HG02763 (cell line): Measurements from ENCODE around the gene CALN1.

Source experiments
- ATAC-seq: cut with Tn5 transposase; IDR thresholded peaks from one replicate; pipeline ENCODE4 v1.9.1; 2021; ENCODE audit warnings: mild to moderate bottlenecking, moderate library complexity; ENCODE audit not compliant: unreplicated experiment

CALN1 gene

GRCh38 chr7:72272479-72272878, 139.7 kb downstream of the CALN1 start:
- ATAC-seq: no peak

- no peak for ATAC-seq
Measured at GRCh38 chr7:72268796-72269195, 143.3 kb downstream of the CALN1 start.

GRCh38 chr7:72268090-72268489, 144.0 kb downstream of the CALN1 start:
- ATAC-seq: no peak

- no peak for ATAC-seq
Measured at GRCh38 chr7:72267291-72267800, 144.8 kb downstream of the CALN1 start.

GRCh38 chr7:72266771-72267170, 145.4 kb downstream of the CALN1 start:
- no peak for ATAC-seq

GRCh38 chr7:72265071-72265904, 146.8 kb downstream of the CALN1 start:
- no peak for ATAC-seq

- no peak for ATAC-seq
Measured at GRCh38 chr7:72260406-72260805, 151.7 kb downstream of the CALN1 start.

GRCh38 chr7:72258074-72258473, 154.1 kb downstream of the CALN1 start:
- no peak for ATAC-seq

- no peak for ATAC-seq
Measured at GRCh38 chr7:72254455-72254854, 157.7 kb downstream of the CALN1 start.

- ATAC-seq: no peak
Measured at GRCh38 chr7:72249106-72249505, 163.0 kb downstream of the CALN1 start.

- ATAC-seq: no peak
Measured at GRCh38 chr7:72244826-72245398, 167.2 kb downstream of the CALN1 start.

GRCh38 chr7:72243329-72243728, 168.8 kb downstream of the CALN1 start:
- ATAC-seq: no peak

- no peak for ATAC-seq
Measured at GRCh38 chr7:72235351-72235750, 176.8 kb downstream of the CALN1 start.

- ATAC-seq: no peak
Measured at GRCh38 chr7:72234086-72234485, 178.1 kb downstream of the CALN1 start.

GRCh38 chr7:72230281-72230680, 181.9 kb downstream of the CALN1 start:
- ATAC-seq: no peak

- ATAC-seq: no peak
Measured at GRCh38 chr7:72223351-72223750, 188.8 kb downstream of the CALN1 start.

- no peak for ATAC-seq
Measured at GRCh38 chr7:72222136-72222535, 190.0 kb downstream of the CALN1 start.

GRCh38 chr7:72219500-72219899, 192.6 kb downstream of the CALN1 start:
- no peak for ATAC-seq

- ATAC-seq: no peak
Measured at GRCh38 chr7:72217151-72217550, 195.0 kb downstream of the CALN1 start.

GRCh38 chr7:72213769-72214168, 198.4 kb downstream of the CALN1 start:
- no peak for ATAC-seq

GRCh38 chr7:72213081-72213480, 199.1 kb downstream of the CALN1 start:
- no peak for ATAC-seq

GRCh38 chr7:72211175-72211574, 201.0 kb downstream of the CALN1 start:
- no peak for ATAC-seq
